Measurements from ENCODE around the gene SUSD2. TPM values are rescaled to one million over a fixed set of nuclear protein-coding genes. Genes with fewer than 3 reads are reported as not detected.

Gene SUSD2
- total and polyA plus RNA-seq, 2 donors from 2014 or later = 14.8 to 25.2 TPM

DNA sequence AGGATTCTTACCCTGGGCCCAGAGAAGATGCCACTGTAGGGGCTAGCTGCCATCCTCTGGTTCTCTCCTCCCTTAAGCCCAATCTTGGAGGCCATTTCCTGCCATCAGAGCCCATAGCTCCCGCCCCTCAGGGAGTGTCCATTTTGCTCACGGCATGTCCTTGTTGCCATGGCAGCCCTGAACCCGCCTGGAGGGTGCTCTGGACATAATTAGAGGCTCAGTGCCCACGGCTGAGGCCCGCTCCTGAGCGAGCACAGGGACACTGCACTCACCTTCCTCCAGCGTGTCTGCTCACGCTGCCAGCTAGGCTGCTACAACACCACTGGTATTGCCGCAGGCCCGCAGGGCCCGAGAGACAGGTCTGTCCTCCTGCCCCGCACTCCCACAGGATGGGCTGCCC, 11.1 kb upstream of the SUSD2 start:
- TF ChIP-seq, protein P1, sequence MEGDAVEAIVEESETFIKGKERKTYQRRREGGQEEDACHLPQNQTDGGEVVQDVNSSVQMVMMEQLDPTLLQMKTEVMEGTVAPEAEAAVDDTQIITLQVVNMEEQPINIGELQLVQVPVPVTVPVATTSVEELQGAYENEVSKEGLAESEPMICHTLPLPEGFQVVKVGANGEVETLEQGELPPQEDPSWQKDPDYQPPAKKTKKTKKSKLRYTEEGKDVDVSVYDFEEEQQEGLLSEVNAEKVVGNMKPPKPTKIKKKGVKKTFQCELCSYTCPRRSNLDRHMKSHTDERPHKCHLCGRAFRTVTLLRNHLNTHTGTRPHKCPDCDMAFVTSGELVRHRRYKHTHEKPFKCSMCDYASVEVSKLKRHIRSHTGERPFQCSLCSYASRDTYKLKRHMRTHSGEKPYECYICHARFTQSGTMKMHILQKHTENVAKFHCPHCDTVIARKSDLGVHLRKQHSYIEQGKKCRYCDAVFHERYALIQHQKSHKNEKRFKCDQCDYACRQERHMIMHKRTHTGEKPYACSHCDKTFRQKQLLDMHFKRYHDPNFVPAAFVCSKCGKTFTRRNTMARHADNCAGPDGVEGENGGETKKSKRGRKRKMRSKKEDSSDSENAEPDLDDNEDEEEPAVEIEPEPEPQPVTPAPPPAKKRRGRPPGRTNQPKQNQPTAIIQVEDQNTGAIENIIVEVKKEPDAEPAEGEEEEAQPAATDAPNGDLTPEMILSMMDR (IDR thresholded peaks at IDR 0.05; ENCODE audit: borderline replicate concordance, extremely low read depth, insufficient read depth) = no peak
- Histone ChIP-seq H3K27ac (ENCODE audit: low read depth in 2 of 2, low read length in 2 of 2) (no peak overlapping the region), H3K4me3 (ENCODE audit: low read length in 3 of 3) (no peak overlapping the region), H3K27me3 (ENCODE audit: control insufficient read depth, insufficient read depth, low read length) (no peaks in the 10 kb centered on the region), H3K4me1 (ENCODE audit: control insufficient read depth in 2 of 3, insufficient read depth in 2 of 3, low read depth in 1 of 3, low read length in 3 of 3) (no peaks in the 10 kb centered on the region), H3K9ac (ENCODE audit: low read length in 3 of 3) (no peak overlapping the region), H3K9me3 (ENCODE audit: control insufficient read depth in 2 of 3, insufficient read depth in 1 of 3, low read length in 3 of 3) (no peaks in the 10 kb centered on the region), H3K36me3 (ENCODE audit: control insufficient read depth in 2 of 3, insufficient read depth in 3 of 3, low read length in 3 of 3) (peaks cover 5 to 34% (median 21%) of the 10 kb centered on the region in 3 donors)
- no peak for FAIRE-seq
- DNase-seq = no peak
- intact Hi-C loops (cut with DNase I) = no loop called here

DNA sequence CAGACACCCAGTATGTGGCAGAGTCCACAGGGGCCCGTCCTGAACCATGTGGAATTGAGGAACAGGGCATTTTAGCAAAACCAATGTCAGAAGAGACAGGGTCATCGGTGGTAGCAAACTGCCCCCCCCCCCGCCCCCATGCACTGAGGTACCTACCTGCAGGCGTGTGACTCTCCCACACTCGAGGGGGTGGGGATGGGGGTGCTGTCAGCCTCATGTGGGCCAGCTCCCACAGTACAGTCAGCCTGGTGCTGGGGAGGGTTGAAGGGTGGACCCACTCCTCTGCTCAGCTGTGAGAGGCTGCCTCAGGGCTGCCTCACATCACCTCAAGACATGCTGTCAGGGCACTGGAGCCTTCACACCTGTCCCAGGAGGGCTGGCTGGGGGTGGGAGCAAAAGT, 10.7 kb upstream of the SUSD2 start:
- intact Hi-C loops (cut with DNase I) = no loop called here
- Histone ChIP-seq H3K36me3 (ENCODE audit: control insufficient read depth in 2 of 3, insufficient read depth in 3 of 3, low read length in 3 of 3) (peaks cover 2 to 29% (median 16%) of the 10 kb centered on the region in 3 donors), H3K4me3 (ENCODE audit: low read length in 3 of 3) (no peak overlapping the region)

DNA sequence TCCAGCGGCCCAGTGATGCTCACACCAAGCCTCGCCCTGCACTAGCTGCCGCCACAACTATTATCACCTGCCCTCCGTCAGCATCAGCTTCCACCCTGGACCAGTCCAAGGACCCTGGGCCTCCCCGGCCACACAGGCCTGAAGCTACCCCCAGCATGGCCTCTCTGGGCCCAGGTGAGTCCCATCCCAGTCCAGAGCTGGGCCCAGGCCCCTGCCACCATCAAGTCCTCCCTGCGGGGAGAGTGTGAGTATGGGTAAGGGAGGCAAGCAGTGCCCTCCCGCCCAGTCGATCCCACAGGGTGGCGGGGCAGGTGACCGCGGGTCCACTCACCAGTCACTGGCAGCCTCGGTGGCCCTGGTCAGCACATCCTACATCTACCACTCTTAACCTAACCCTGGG, 9.5 kb upstream of the SUSD2 start:
- Histone ChIP-seq H3K4me1 (ENCODE audit: control insufficient read depth in 2 of 3, insufficient read depth in 2 of 3, low read depth in 1 of 3, low read length in 3 of 3) (no peaks in the 10 kb centered on the region), H3K4me3 (ENCODE audit: low read length in 3 of 3) (no peak overlapping the region), H3K27ac (ENCODE audit: low read depth in 2 of 2, low read length in 2 of 2) (no peak overlapping the region), H3K9ac (ENCODE audit: low read length in 3 of 3) (no peak overlapping the region), H3K27me3 (ENCODE audit: control insufficient read depth, insufficient read depth, low read length) (no peaks in the 10 kb centered on the region), H3K36me3 (ENCODE audit: control insufficient read depth in 2 of 3, insufficient read depth in 3 of 3, low read length in 3 of 3) (peaks cover 2 to 25% (median 14%) of the 10 kb centered on the region in 3 donors), H3K9me3 (ENCODE audit: control insufficient read depth in 2 of 3, insufficient read depth in 1 of 3, low read length in 3 of 3) (no peaks in the 10 kb centered on the region)
- TF ChIP-seq, protein P1 (IDR thresholded peaks at IDR 0.05; ENCODE audit: borderline replicate concordance, extremely low read depth, insufficient read depth) = no peak
- DNase-seq = no peak
- no peak for FAIRE-seq
- intact Hi-C loops (cut with DNase I) = no loop called here

More for the DNA sequence above, 10.7 kb upstream of the SUSD2 start:
- H3K4me1 ChIP-seq (ENCODE audit: control insufficient read depth in 2 of 3, insufficient read depth in 2 of 3, low read depth in 1 of 3, low read length in 3 of 3) = no peaks in the 10 kb centered on the region
- no peak overlapping the region for H3K9ac ChIP-seq (ENCODE audit: low read length in 3 of 3)
- no peak for FAIRE-seq
- no peaks in the 10 kb centered on the region for H3K9me3 ChIP-seq (ENCODE audit: control insufficient read depth in 2 of 3, insufficient read depth in 1 of 3, low read length in 3 of 3)
- TF ChIP-seq, protein P1 (IDR thresholded peaks at IDR 0.05; ENCODE audit: borderline replicate concordance, extremely low read depth, insufficient read depth) = no peak
- H3K27ac ChIP-seq (ENCODE audit: low read depth in 2 of 2, low read length in 2 of 2) = no peak overlapping the region
- DNase-seq = no peak
- H3K27me3 ChIP-seq (ENCODE audit: control insufficient read depth, insufficient read depth, low read length) = no peaks in the 10 kb centered on the region

All from kidney (tissue), 14 donors.